Common myeloid progenitor, CD34-positive (primary cell): ENCODE data around the gene PDE1A.
"Not testable (repeated sequence)": the region's sequence is repeated elsewhere in the genome, so short reads cannot be mapped to it uniquely, and the experiment has no call there.

Experiments used
- CTCF ChIA-PET: fragments of 350-600 bp; sonication (Branson Sonifier 250); formaldehyde crosslinking; loops from one replicate; lab custom pipeline; 2021; ENCODE audit warnings: antibody characterized with exemption; lab: Charles Lee
- POLR2A ChIA-PET: fragments of 350-600 bp; sonication (Branson Sonifier 250); formaldehyde crosslinking; loops from one replicate; lab custom pipeline; 2021; ENCODE audit warnings: antibody characterized with exemption; lab: Charles Lee
- DNase-seq, 3 donors: peaks; one replicate each; pipeline versions ENCODE4 v3.0.0 to v3.0.0-alpha.2; 2013
- H3K27ac ChIP-seq, 2 experiments: 1 replicate in 1 of 2; 2 replicates in 1 of 2; pipeline ENCODE4 v1.7.0; 2013; ENCODE audit warnings: inconsistent platforms in 2 of 2, low read length in 2 of 2, mild to moderate bottlenecking in 2 of 2, low read depth in 1 of 2, moderate library complexity in 1 of 2; ENCODE audit not compliant: severe bottlenecking in 2 of 2, insufficient read depth in 1 of 2, poor library complexity in 1 of 2
- H3K27me3 ChIP-seq, 5 experiments: replicated peaks in 2 of 5; 1 replicate in 3 of 5; 2 replicates in 2 of 5; pipeline versions ENCODE4 v1.6.1 to v1.7.0; 2013; ENCODE audit warnings: low read length in 4 of 5, mild to moderate bottlenecking in 2 of 5, moderate library complexity in 2 of 5, inconsistent platforms in 1 of 5; ENCODE audit not compliant: insufficient read depth in 5 of 5, control insufficient read depth in 4 of 5
- H3K36me3 ChIP-seq, 4 experiments: 1 replicate in 2 of 4; 2 replicates in 2 of 4; pipeline versions ENCODE4 v1.6.1 to v1.7.0; 2013; ENCODE audit warnings: low read length in 3 of 4, control low read depth in 1 of 4, mild to moderate bottlenecking in 1 of 4; ENCODE audit not compliant: control insufficient read depth in 4 of 4, insufficient read depth in 4 of 4
- H3K4me1 ChIP-seq, 4 experiments: 1 replicate in 3 of 4; 2 replicates in 1 of 4; pipeline versions ENCODE4 v1.6.1 to v1.7.1; 2013; ENCODE audit warnings: low read length in 3 of 4, mild to moderate bottlenecking in 3 of 4, control low read depth in 1 of 4, inconsistent platforms in 1 of 4, moderate library complexity in 1 of 4; ENCODE audit not compliant: control insufficient read depth in 4 of 4, insufficient read depth in 4 of 4; ENCODE audit errors: control extremely low read depth in 1 of 4
- H3K4me3 ChIP-seq, 7 experiments: 1 replicate in 4 of 7; 2 replicates in 3 of 7; pipeline versions ENCODE4 v1.5.1 to v1.7.0; 2013; ENCODE audit warnings: mild to moderate bottlenecking in 7 of 7, low read length in 6 of 7, moderate library complexity in 6 of 7, inconsistent platforms in 2 of 7, low read depth in 2 of 7, control low read depth in 1 of 7; ENCODE audit not compliant: insufficient read depth in 4 of 7, control insufficient read depth in 1 of 7; ENCODE audit errors: extremely low read depth in 1 of 7
- H3K9me3 ChIP-seq, 5 experiments: 1 replicate in 4 of 5; 2 replicates in 1 of 5; pipeline versions ENCODE4 v1.6.1 to v1.7.1; 2013; ENCODE audit warnings: low read length in 4 of 5, mild to moderate bottlenecking in 2 of 5, inconsistent platforms in 1 of 5, low read depth in 1 of 5, moderate library complexity in 1 of 5; ENCODE audit not compliant: control insufficient read depth in 4 of 5, insufficient read depth in 2 of 5; ENCODE audit errors: control extremely low read depth in 1 of 5
- WGBS: methylation state at CpG from one replicate; pipeline ENCODE4 v1.1.5; 2013; ENCODE audit not compliant: insufficient coverage; 5-methylcytosine and 5-hydroxymethylcytosine counted together

The PDE1A gene

GRCh38 chr2:182391443-182391842 lies 35.4 kb downstream of the PDE1A start:
- whole genome bisulfite sequencing, result no CpG with 5 or more reads among the region's 2 CpGs
- no peaks in the 10 kb centered on the region for H3K27me3 ChIP-seq
- POLR2A ChIA-PET, result no interaction called here
- no peak for DNase-seq
- H3K4me1 ChIP-seq, result no peaks in the 10 kb centered on the region
- H3K4me3 ChIP-seq, result no peak overlapping the region
- H3K9me3 ChIP-seq, result no peaks in the 10 kb centered on the region
- H3K36me3 ChIP-seq, result no peaks in the 10 kb centered on the region
- H3K27ac ChIP-seq, result no peak overlapping the region
- CTCF ChIA-PET, result no interaction called here

GRCh38 chr2:182386267-182386880 lies 40.5 kb downstream of the PDE1A start:
- 91% methylated on average over 23 of the region's 42 CpGs for WGBS
- POLR2A ChIA-PET, H3K36me3 ChIP-seq, H3K27ac ChIP-seq, H3K9me3 ChIP-seq, DNase-seq, CTCF ChIA-PET, H3K4me3 ChIP-seq, H3K4me1 ChIP-seq, H3K27me3 ChIP-seq: not testable (repeated sequence)

GRCh38 chr2:182384860-182385259 lies 42.0 kb downstream of the PDE1A start:
- H3K4me1 ChIP-seq, result no peaks in the 10 kb centered on the region
- no peaks in the 10 kb centered on the region for H3K36me3 ChIP-seq
- no peak overlapping the region for H3K27ac ChIP-seq
- no peak for DNase-seq
- H3K9me3 ChIP-seq, result peaks cover 0 to 10% (median 0%) of the 10 kb centered on the region in 5 experiments
- ChIA-PET POLR2A (no interaction called here), CTCF (no interaction called here)
- no peaks in the 10 kb centered on the region for H3K27me3 ChIP-seq
- H3K4me3 ChIP-seq, result no peak overlapping the region

GRCh38 chr2:182381225-182381624 lies 45.6 kb downstream of the PDE1A start:
- Histone ChIP-seq H3K4me1 (no peaks in the 10 kb centered on the region), H3K36me3 (no peaks in the 10 kb centered on the region), H3K4me3 (no peak overlapping the region), H3K27ac (no peak overlapping the region), H3K27me3 (no peaks in the 10 kb centered on the region), H3K9me3 (peaks cover 0 to 10% (median 0%) of the 10 kb centered on the region in 5 experiments)
- POLR2A ChIA-PET, result no interaction called here
- WGBS, result 100% methylated on average over 2 of the region's 8 CpGs
- CTCF ChIA-PET, result interaction anchor here (0.9 kb wide), 1 partner anchor 54 kb away, joined by 3 read pairs; no protein-coding TSS in a partner anchor
- DNase-seq, result no peak

- WGBS, result no CpG with 5 or more reads among the region's 1 CpG
Observed at GRCh38 chr2:182379241-182379640, 47.6 kb downstream of the PDE1A start.

GRCh38 chr2:182378759-182379158 lies 48.1 kb downstream of the PDE1A start:
- peaks cover 0 to 12% (median 0%) of the 10 kb centered on the region in 5 experiments for H3K9me3 ChIP-seq
- no peak for DNase-seq
- POLR2A ChIA-PET, result no interaction called here
- WGBS, result no CpG with 5 or more reads among the region's 2 CpGs
- no peak overlapping the region for H3K27ac ChIP-seq
- H3K4me1 ChIP-seq, result no peaks in the 10 kb centered on the region
- H3K4me3 ChIP-seq, result no peak overlapping the region
- no peaks in the 10 kb centered on the region for H3K36me3 ChIP-seq
- no peaks in the 10 kb centered on the region for H3K27me3 ChIP-seq
- CTCF ChIA-PET, result no interaction called here

More at GRCh38 chr2:182379241-182379640, 47.6 kb downstream of the PDE1A start:
- H3K4me3 ChIP-seq, result no peak overlapping the region
- H3K27me3 ChIP-seq, result no peaks in the 10 kb centered on the region
- no peak overlapping the region for H3K27ac ChIP-seq
- no peak for DNase-seq
- H3K36me3 ChIP-seq, result no peaks in the 10 kb centered on the region
- POLR2A ChIA-PET, result no interaction called here
- peaks cover 0 to 14% (median 0%) of the 10 kb centered on the region in 5 experiments for H3K9me3 ChIP-seq
- CTCF ChIA-PET, result no interaction called here
- H3K4me1 ChIP-seq, result no peaks in the 10 kb centered on the region

GRCh38 chr2:182377467-182377866 lies 49.4 kb downstream of the PDE1A start:
- Histone ChIP-seq H3K36me3 (no peaks in the 10 kb centered on the region), H3K4me1 (no peaks in the 10 kb centered on the region), H3K27ac (no peak overlapping the region), H3K27me3 (no peaks in the 10 kb centered on the region), H3K9me3 (peaks cover 0 to 10% (median 0%) of the 10 kb centered on the region in 5 experiments), H3K4me3 (no peak overlapping the region)
- no CpG with 5 or more reads among the region's 1 CpG for WGBS
- POLR2A ChIA-PET, result interaction anchor here (0.6 kb wide), 1 partner anchor 29 kb away, joined by 5 read pairs; no protein-coding TSS in a partner anchor
- no peak for DNase-seq
- CTCF ChIA-PET, result no interaction called here
